GM21619 (cell line): ENCODE results near the gene MTCH2.
A peak's percentile ranks its signal among the peaks of the same experiment; 100 is the strongest.

ENCODE experiments used
- ATAC-seq: cut with Tn5 transposase; IDR thresholded peaks from one replicate; pipeline ENCODE4 v1.9.1; 2021; ENCODE audit not compliant: unreplicated experiment

MTCH2 gene

GRCh38 chr11:47591764-47592163, 50.6 kb downstream of the MTCH2 start:
- no peak for ATAC-seq

DNA sequence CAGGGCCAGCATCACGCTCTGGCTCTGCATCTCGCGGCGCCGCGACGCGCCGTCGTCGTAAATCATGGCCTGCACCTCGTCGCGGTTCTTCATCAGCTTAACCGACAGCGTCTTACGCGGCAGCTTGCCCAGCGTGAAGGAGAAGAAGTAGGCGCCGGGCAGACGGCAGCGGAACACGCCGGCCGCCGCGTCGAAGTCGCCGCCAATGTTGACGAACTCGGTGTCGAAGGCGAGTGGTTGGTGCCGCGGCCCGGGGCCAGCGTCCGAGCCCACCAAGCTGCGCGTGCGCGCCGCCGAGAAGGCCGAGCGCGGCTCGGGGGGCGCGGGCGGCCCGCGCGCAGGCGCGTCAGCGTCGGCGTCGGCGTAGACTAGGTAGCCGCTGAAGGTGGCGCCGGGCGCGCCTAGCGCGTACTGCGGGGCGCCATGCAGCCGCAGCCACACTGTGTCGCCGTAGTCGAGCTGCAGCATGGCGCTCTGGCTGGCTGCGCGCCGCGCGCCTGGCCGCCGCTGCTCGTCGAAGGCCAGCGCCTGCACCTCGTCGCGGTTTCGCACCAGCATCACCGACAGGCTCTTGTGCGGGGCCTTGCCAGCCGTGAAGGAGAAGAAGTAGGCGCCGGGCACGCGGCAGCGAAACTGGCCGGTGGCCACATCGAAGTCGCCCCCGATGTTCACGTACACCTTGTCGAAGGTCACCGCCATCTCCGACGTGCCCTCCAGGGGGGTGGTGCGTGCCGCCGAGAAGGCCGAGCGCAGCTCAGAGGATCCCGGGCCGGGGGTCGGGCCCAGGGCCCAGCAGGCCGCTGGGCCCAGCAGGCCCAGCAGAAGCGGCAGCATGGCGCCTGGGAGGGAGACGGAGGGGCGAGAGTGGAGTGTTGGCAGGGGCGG, 52.1 kb downstream of the MTCH2 start:
- no peak for ATAC-seq

DNA sequence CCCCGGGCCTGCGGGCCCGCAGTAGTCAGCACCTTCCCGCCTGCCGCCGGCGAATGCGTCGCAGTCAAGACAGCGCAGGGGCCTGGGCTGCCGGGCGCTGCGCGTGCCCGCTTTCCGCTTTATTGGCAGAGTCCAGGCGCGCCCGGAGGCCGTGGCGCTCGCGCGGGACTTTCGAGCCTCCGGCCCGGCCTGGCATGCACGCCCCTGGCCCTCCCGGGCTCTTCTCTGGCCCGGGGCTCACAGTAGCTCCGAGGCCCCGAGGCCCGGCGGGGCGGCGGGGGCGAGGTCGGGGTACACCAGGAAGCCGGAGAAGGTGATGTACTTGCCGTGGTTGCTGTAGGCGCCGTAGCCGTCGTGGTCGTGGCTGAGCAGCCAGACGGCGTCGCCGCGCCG, 52.8 kb downstream of the MTCH2 start:
- no peak for ATAC-seq

GRCh38 chr11:47589118-47589517, 53.2 kb downstream of the MTCH2 start:
- ATAC-seq, result no peak

- ATAC-seq, result no peak
Measured at GRCh38 chr11:47587723-47588326, 54.5 kb downstream of the MTCH2 start.

DNA sequence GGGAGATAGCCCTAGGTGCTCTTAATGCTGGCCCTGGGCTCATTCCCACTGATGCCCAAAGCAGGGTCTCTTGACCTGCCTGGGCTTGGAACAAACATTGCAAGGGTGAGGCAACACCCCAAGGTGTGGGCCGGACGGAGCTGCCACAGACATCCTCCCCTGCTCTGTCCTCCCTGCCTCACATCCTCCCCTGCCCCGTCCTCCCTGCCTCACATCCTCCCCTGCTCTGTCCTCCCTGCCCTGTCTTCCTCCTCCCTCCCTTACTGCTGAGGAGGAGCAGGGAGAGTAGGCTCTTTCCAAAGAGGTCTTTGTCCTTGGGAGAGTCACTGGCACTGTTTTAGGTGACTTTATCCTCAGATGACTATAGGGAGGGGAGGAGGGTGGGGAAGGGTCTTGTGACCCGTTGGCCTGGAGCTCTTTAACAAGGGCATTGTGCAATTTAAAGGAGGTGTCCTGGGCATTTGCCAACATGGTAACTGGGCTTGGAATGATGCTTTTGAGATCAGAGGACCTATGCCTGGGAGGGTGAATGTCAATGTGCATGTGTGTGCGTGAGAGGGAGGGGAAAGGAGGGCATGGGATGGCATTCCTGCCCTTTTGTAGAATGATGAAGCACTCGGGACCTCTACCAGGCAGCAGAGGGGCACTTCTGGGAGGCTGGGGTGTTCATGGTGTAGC, 55.2 kb downstream of the MTCH2 start:
- no peak for ATAC-seq

DNA sequence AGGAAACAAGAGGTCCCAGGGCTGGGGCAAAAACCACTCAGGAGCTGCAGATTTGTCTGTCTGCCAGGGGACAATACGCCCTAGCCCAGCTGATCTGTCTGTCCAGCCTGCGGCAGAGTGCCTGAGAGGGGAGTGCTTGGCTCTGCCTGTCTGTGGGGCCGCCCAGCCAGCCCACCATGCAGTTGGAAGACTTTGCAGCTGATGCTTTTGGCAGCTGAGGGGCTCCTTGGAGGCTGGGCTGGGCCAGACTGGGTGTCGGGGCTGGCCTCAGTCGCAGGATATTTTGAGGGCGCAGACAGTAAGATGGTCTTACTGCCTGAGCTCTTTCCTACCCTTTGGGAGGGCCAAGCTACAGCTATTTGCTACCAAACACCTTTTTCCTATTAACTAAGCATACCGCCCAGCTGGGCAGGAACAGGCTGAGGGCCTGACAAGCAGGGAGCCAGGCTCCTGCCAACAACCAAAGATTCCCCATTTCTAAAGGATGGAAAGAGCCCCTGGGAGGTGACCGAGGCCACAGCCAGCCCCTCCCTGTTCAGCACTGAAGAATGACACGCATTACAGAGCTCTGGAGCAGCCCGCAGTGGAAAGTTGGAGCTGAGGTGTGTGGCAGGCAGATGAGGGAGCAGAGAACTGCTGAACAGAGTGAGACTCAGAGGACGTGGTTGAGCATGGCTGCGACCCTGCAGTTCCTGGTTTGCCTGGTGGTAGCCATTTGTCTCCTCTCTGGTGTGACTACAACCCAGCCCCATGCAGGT, 56.1 kb downstream of the MTCH2 start, which contains the start of gene FAM180B:
FAM180B (plus strand) TSS at position 581 of the 758 bp plus-strand sequence; CDS start at position 672, 91 bp downstream.
- ATAC-seq, result no peak

- ATAC-seq, result no peak
Measured at GRCh38 chr11:47583844-47584243, 58.5 kb downstream of the MTCH2 start.

DNA sequence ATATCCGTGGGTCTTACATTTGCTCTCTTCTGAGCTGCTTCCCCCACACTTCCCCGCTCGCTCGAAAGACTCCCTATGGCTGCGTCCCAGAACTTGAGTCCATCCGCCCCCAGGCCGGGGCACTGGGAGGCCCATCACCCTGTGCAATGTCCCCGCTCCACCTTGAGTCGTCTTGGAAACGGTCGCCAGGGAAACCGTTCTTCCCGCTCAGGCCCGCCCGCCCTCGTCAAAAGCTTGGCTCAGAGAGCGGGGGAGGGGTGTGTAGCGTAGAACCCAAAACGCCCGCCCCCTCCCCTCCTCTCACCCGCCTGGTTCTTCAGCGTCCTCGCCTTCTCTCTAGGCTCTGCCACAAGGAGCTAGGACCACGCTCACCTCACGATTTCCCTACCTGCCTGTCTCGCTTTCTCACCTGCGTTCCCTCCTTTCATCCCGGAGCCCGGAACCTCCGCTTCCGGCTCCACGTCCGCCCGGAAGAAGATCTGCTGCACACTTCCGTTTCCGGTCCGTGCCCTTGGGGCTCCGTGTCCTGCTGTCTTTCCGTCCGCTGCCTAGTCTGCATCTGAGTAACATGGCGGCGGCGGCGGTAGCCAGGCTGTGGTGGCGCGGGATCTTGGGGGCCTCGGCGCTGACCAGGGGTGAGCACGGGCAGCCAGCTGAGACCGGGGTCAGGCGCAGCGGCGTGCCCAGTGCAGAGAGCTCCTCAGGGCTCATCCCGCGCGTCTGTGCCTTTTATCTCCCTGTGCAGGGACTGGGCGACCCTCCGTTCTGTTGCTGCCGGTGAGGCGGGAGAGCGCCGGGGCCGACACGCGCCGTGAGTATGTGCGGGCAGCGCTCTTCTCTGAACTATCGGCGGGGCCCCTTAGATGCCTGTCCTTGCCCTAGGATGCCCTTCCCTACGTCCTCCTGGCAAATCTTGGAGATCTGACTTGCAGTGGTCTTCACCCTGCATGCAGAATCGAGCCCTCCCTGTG, 63.5 kb downstream of the MTCH2 start, which contains the start of the genes KBTBD4 and NDUFS3:
KBTBD4 (minus strand) TSS at position 447 of the 971 bp plus-strand sequence; CDS start at position 428, 19 bp downstream.
NDUFS3 (plus strand) TSS at position 551 of the 971 bp plus-strand sequence; CDS start at position 569, 18 bp downstream.
- peak; percentile 93 for ATAC-seq

DNA sequence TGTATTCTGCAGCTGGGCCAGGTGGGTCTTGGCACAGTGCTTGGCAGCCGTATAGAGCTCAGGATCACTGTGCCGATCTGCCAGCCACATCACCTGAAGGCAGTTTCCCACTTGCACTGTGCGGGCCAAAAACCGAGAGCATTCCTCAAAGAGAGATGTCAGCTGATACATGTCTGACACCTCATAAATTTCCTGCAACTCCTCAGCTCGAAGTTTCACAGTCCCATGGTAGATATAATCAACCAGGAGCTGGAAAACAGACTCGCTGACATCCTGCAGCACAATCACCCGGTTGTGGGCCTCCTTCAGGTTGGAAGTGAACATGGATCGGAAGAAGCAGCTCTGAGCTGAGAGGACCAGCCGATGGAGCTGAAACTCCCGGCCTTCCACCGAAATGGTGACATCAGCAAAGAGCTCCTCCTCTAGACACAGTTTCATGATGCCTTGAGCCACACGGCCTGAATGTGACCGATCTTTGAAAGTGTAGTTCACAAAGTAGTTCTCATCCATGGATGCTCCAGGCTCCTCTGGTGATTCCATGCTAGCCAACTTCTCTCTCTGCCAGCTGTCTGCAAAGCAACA, 64.8 kb downstream of the MTCH2 start:
- no peak for ATAC-seq

GRCh38 chr11:47573321-47573720, 69.0 kb downstream of the MTCH2 start:
- ATAC-seq, result no peak

DNA sequence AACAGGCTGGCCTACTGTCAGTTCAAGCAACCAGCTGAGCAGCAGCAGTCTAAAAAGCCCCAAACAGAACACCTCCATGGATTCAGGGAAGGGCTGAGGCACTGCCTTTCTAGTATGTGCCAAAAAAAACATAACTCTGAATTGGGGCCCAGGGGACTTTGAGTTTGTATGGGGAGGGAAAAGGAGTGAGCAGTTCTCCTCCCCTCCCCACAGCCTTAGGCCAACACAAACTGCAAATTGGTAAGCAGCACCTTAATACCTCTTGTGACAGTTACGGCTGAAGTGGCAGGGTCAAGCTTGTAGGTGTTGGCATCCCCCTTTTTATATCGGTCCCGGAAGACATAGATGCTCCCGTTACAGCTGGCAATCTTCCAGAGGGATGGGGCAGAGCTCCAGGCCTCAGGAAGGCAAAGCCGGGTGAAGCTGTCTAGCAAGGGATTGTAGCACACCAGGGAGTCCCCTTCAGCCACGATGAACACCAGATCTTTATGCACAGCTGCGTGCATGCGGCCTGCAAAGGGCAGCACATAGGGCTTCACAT, 69.6 kb downstream of the MTCH2 start:
- ATAC-seq, result no peak

DNA sequence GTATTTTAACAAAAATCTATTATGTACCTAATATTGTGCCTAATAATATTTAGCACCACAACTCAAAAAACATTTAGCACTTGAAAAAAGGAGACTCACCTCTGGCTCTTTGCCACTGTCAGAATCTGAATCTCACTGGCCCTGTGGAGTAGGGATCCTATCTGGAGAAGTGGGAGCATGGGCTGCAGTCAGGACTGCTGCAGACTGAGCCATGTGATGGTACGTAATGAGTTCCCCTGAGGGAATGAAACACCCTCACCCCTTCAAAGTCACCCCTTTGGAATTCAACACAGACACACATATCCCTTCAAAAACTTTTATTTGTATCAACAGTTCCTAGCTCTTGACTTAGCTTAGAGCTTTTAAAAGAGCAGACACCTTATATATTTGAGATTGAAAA, 70.5 kb downstream of the MTCH2 start:
- no peak for ATAC-seq

DNA sequence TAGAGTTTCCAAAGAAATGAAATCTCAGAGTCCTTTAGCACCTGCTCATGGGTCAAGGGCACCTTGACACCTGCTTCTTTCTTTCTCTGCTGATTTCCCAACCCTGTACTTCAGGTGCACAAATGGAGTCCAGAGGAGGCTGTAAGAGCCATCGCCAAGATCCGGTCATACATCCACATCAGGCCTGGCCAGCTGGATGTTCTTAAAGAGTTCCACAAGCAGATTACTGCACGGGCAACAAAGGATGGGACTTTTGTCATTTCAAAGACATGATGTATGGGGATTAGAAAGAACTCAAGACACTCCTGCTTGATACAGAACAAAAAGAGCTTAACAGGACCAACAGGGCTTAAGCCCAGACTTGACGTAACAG, 71.0 kb downstream of the MTCH2 start:
- no peak for ATAC-seq

DNA sequence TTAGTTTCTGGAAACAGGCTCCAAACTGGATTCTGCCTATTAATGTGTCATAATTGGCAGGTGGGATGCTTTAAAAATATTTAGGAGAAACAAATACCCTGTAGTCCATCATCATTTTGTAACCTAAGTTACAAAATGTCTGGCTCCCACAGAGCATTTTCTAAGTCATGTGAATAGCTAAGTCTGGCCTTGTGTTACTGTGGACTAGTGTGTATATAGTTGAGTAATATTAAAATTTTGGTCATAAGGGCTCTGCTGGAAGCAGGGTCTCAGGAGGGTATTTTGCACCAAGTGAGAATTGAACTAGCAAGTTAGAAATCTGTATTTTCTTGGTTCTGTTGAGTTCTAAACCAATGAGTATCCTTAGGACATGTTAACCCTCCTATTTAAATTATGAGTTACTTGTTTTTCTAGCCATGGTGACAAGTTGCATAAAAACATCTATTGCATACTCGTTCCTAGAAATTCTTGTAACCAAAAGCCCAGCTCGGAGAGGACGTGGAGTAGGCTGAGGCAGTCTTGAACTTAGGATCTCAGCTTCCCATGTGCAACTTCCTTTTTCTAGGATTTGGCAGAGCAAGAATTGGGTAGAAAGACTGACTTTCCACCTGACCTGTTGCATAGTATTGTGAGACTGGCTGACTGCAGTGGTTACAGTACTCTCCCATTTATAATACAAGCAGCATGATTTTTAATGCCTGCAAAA, 71.6 kb downstream of the MTCH2 start:
- no peak for ATAC-seq

DNA sequence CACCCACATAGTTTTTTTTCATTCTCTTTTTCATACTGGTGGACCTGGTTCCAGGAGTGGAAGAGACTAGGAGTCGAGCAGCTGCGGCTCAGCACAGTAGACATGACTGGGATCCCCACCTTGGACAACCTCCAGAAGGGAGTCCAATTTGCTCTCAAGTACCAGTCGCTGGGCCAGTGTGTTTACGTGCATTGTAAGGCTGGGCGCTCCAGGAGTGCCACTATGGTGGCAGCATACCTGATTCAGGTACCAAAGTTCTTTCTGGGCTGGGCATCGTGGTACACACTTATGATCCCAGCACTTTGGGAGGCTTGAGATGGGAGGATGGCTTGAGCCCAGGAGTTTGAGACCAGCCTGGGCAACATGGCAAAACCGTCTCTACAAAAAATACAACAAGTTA, 72.7 kb downstream of the MTCH2 start:
- ATAC-seq, result no peak
